Left ventricle myocardium inferior (tissue), 1 donor: Measurements from ENCODE around the gene DCST2. TPM values are rescaled to one million over a fixed set of nuclear protein-coding genes. Genes with fewer than 3 reads are reported as not detected.
A peak's percentile ranks its signal among the peaks of the same experiment; 100 is the strongest.
"Not testable (repeated sequence)": the region's sequence is repeated elsewhere in the genome, so short reads cannot be mapped to it uniquely, and the experiment has no call there.

Experiments used
- DNase-seq: peaks from one replicate; pipeline ENCODE4 v3.0.0-alpha.2; 2020
- H3K27ac ChIP-seq: fragments of 200-600 bp; replicated peaks from 2 replicates; pipeline ENCODE4 v1.8.0; 2021
- H3K27me3 ChIP-seq: fragments of 200-600 bp; 2 replicates; pipeline ENCODE4 v1.8.0; 2021; ENCODE audit warnings: low read depth
- H3K36me3 ChIP-seq: fragments of 200-600 bp; 2 replicates; pipeline ENCODE4 v1.8.0; 2021
- H3K4me1 ChIP-seq: fragments of 200-600 bp; 2 replicates; pipeline ENCODE4 v1.8.0; 2021
- H3K4me3 ChIP-seq: fragments of 200-600 bp; 2 replicates; pipeline ENCODE4 v1.8.0; 2021; ENCODE audit warnings: mild to moderate bottlenecking, moderate library complexity
- H3K9me3 ChIP-seq: fragments of 200-600 bp; replicated peaks from 2 replicates; pipeline ENCODE4 v1.8.0; 2021
- CTCF ChIP-seq: fragments of 200-600 bp; IDR thresholded peaks from 2 replicates; pipeline ENCODE4 v1.8.0; 2021; ENCODE audit warnings: antibody characterized with exemption, mild to moderate bottlenecking, borderline replicate concordance
- intact Hi-C: fragments of 100-400 bp; cut with micrococcal nuclease; formaldehyde crosslinking; loops from one replicate; pipeline ENCODE4 v1.11.0; 2022
- total RNA-seq: library from RNA; stranded (reverse); fragmentation: NEBNext Ultra II Directional; extraction: Animal tissue kit (Norgen Biotek cat#: 25700); gene quantifications from one replicate; pipeline ENCODE4 v1.2.1, GENCODE V29; 2021
- donor health status: DM: no; HTN: yes; CAD: no; lungs with severe emphysema.

DCST2 gene
- total RNA-seq, 1 donor from 2014 or later, result not detected

- TF ChIP-seq CTCF, result no peak
- H3K27me3 ChIP-seq, result no peaks in the 10 kb centered on the region
- no peaks in the 10 kb centered on the region for H3K9me3 ChIP-seq
- no peak for DNase-seq
- no peak overlapping the region for H3K27ac ChIP-seq
- H3K4me3 ChIP-seq, result no peak overlapping the region
- H3K36me3 ChIP-seq, result peaks cover 5% of the 10 kb centered on the region
- peaks cover 34% of the 10 kb centered on the region for H3K4me1 ChIP-seq
- intact Hi-C loops, result no loop called here
These were observed 36.4 kb downstream of the DCST2 start for GRCh38 chr1:154996966-154997701.

- intact Hi-C loops, H3K4me3 ChIP-seq: not testable (repeated sequence)
- TF ChIP-seq CTCF, result peak; percentile 51
These were observed 38.1 kb downstream of the DCST2 start for GRCh38 chr1:154995301-154995983.

DNA sequence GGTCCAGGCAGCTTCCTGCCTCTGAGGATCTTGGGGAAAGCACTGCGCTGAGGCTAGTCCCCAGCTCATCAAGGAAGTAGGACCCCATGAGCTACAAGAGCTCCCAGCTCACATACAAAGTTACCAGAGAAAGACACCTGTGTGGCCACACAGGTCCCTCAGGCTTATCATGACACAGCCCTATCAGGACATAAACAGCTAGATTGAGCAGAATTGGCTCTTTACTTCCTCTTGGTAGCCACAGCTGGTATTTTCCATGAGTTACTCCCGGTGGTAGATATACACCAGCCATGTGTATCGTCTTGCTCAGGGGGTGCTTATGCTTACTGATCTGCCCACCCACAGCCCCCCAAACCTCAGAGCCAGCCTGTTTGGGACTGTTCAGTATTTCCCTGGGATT, 39.0 kb downstream of the DCST2 start:
- Histone ChIP-seq H3K27ac (no peak overlapping the region), H3K27me3 (no peaks in the 10 kb centered on the region), H3K9me3 (no peaks in the 10 kb centered on the region), H3K36me3 (peaks cover 24% of the 10 kb centered on the region), H3K4me3 (no peak overlapping the region), H3K4me1 (peaks cover 17% of the 10 kb centered on the region)
- DNase-seq, result no peak
- intact Hi-C loops, result no loop called here
- no peak for TF ChIP-seq CTCF

More at GRCh38 chr1:154995301-154995983, 38.1 kb downstream of the DCST2 start:
- not testable (repeated sequence) for DNase-seq, H3K27me3 ChIP-seq, H3K9me3 ChIP-seq, H3K27ac ChIP-seq
- peaks cover 16% of the 10 kb centered on the region for H3K36me3 ChIP-seq
- peaks cover 23% of the 10 kb centered on the region for H3K4me1 ChIP-seq

DNA sequence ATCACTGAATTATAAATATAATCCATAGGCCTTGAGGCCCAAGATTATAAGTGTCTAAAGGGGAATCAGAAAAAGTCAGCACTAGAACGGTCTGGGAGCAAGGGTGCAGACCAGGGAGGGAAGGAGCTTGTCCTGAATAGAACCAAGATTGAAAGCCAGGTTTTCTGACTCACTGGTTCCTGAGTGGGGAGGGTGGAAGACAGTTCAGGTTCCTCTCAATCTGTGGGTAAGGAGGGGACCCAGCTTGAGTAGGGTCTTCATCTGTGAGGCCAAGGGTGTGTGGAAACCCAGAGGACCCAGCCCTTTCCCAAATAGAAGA, 39.4 kb downstream of the DCST2 start:
- H3K4me1 ChIP-seq, result peaks cover 17% of the 10 kb centered on the region
- TF ChIP-seq CTCF, result no peak
- no peaks in the 10 kb centered on the region for H3K9me3 ChIP-seq
- H3K36me3 ChIP-seq, result peaks cover 27% of the 10 kb centered on the region
- no peaks in the 10 kb centered on the region for H3K27me3 ChIP-seq
- intact Hi-C loops, result no loop called here
- no peak for DNase-seq
- H3K4me3 ChIP-seq, result no peak overlapping the region
- no peak overlapping the region for H3K27ac ChIP-seq

GRCh38 chr1:154993572-154994268, 39.9 kb downstream of the DCST2 start, which contains the start of gene LENEP:
Gene LENEP, plus strand, starts transcription at chr1:154993586. Its CDS starts 22 bp downstream, at chr1:154993608.
- DNase-seq, result no peak
- Histone ChIP-seq H3K4me1 (peaks cover 16% of the 10 kb centered on the region), H3K4me3 (no peak within 1 kb of the TSS), H3K27ac (no peak within 1 kb of the TSS), H3K27me3 (no peaks in the 10 kb centered on the region), H3K9me3 (no peaks in the 10 kb centered on the region), H3K36me3 (peaks cover 32% of the 10 kb centered on the region)
- TF ChIP-seq CTCF, result no peak
- intact Hi-C loops, result no loop called here
